ENCODE data around the gene ZC3H13.

Gene ZC3H13

GRCh38 chr13:45915686-45916439 is 136.7 kb downstream of the ZC3H13 start:
- no peak for DNase-seq (ENCODE audit: low read depth)

GRCh38 chr13:45909673-45910072 is 142.9 kb downstream of the ZC3H13 start:
- DNase-seq (ENCODE audit: low read depth) = no peak
- no peak overlapping the region for H3K4me3 ChIP-seq (ENCODE audit: low read depth, low read length)

More at GRCh38 chr13:45915686-45916439, 136.7 kb downstream of the ZC3H13 start:
- no peak overlapping the region for H3K4me3 ChIP-seq (ENCODE audit: low read depth, low read length)

- H3K4me3 ChIP-seq (ENCODE audit: low read depth, low read length) = no peak overlapping the region
- DNase-seq (ENCODE audit: low read depth) = no peak
Measured at GRCh38 chr13:45909089-45909488, 143.5 kb downstream of the ZC3H13 start.

DNA sequence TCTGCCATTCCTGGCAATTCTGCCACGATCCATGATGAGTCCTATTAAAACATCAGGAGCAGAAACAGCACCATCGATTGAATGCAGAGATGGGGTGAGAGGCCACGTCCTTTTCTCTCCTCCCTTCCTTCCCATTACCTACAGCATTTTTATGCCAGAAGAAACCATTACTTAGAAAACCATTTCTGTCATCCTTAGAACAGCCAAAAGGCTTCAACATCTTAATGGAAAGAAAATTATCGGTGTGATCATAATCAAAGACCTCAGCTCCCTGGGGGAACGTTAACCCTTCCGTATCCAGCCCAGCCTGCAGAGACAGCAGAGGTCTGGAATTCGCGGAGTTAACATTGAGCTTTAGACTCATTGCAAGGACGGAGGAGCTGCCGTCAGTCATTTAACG is 145.0 kb downstream of the ZC3H13 start:
- no peak for DNase-seq (ENCODE audit: low read depth)
- H3K4me3 ChIP-seq (ENCODE audit: low read depth, low read length) = no peak overlapping the region

All from skeletal muscle cell (primary cell).